ENCODE results near the gene MOSPD2. TPM values are rescaled to one million over a fixed set of nuclear protein-coding genes. Genes with fewer than 3 reads are reported as not detected.

The MOSPD2 gene
- total and polyA plus RNA-seq, 2 of the 8 experiments (the other 6 are each of a cell fraction or from before 2014, with no cell fraction given): 4.5 to 12.1 TPM

DNA sequence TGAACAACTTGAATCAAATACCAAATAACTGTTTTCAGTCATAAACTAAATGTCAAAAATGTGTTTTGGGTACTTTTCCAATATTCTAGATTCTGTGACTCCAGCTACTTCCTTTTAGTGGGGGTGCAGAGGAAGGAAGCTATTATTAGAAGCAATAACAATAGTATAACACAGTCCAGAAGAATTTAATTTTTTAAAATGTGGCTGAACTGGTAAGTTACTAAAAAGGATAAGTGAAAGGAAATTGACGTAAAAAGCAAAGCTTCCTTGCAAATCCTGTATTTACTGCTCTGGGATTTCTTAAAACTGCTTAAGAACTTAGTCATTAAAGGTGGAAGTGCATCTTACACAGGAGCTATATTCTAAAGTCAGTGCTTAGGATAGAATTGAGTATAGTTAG is 53.2 kb downstream of the MOSPD2 start:
- no peak overlapping the region for H2BK120ac ChIP-seq (replicated peaks; ENCODE audit: low read depth, low read length)
- H3K27me3 ChIP-seq (replicated peaks in 1 of 4; ENCODE audit: control insufficient read depth in 3 of 4, extremely low read depth in 1 of 4, insufficient read depth in 3 of 4, low read length in 3 of 4): no peaks in the 10 kb centered on the region
- H3K79me2 ChIP-seq (ENCODE audit: control insufficient read depth in 1 of 2, insufficient read depth in 2 of 2, low read length in 2 of 2): no peaks in the 10 kb centered on the region
- H3K4me3 ChIP-seq (ENCODE audit: extremely low read depth in 1 of 4, insufficient read depth in 2 of 4, low read depth in 3 of 4, low read length in 4 of 4): no peak overlapping the region
- no peak overlapping the region for H3K23ac ChIP-seq (ENCODE audit: insufficient read length)
- DNase-seq (ENCODE audit: low read depth in 1 of 2, low spot score in 2 of 2) (no peak), FAIRE-seq (no peak)
- no peaks in the 10 kb centered on the region for H3K36me3 ChIP-seq (ENCODE audit: control insufficient read depth in 2 of 4, insufficient read depth in 4 of 4, low read length in 3 of 4)
- no peak overlapping the region for H3K4ac ChIP-seq (replicated peaks; ENCODE audit: insufficient read length, low read depth, low read length)
- no peaks in the 10 kb centered on the region for H3K23me2 ChIP-seq (ENCODE audit: low read depth, low read length)
- no peaks in the 10 kb centered on the region for H3K4me1 ChIP-seq (replicated peaks in 1 of 4; ENCODE audit: control insufficient read depth in 3 of 4, insufficient read depth in 4 of 4, low read length in 3 of 4)
- H3K18ac ChIP-seq (ENCODE audit: extremely low read depth, low read length): no peak overlapping the region
- H3K9me3 ChIP-seq (ENCODE audit: insufficient read depth in 2 of 2, low read depth in 1 of 2, low read length in 1 of 2): no peaks in the 10 kb centered on the region
- H4K91ac ChIP-seq (replicated peaks; ENCODE audit: insufficient read length, low read length): no peak overlapping the region
- no peaks in the 10 kb centered on the region for H3K79me1 ChIP-seq (ENCODE audit: low read depth, low read length)
- no peak overlapping the region for H2AK5ac ChIP-seq (ENCODE audit: low read depth, low read length)
- H2AFZ ChIP-seq (ENCODE audit: low read length): no peak overlapping the region
- ChIA-PET POLR2A (ENCODE audit: partially characterized antibody) (no interaction called here), CTCF (ENCODE audit: partially characterized antibody) (no interaction called here)
- H2BK12ac ChIP-seq (ENCODE audit: low read depth, low read length): no peak overlapping the region
- 89% methylated on average over 1 of the region's 1 CpG; no CpG with 5 or more reads in 1 of the 2 experiments for WGBS, 2 experiments (ENCODE audit: extremely low coverage in 1 of 2, insufficient coverage in 1 of 2, insufficient read length in 1 of 2, insufficient replicate concordance in 2 of 2, low coverage in 1 of 2, low lambda C conversion rate in 2 of 2, missing lambda C conversion rate in 1 of 2)
- no peak overlapping the region for H3K56ac ChIP-seq (replicated peaks; ENCODE audit: insufficient read length, low read depth, low read length)
- no peak overlapping the region for H2BK5ac ChIP-seq (ENCODE audit: low read depth, low read length)
- no peak overlapping the region for H3K9ac ChIP-seq (replicated peaks in 1 of 4; ENCODE audit: extremely low read depth in 1 of 4, low read depth in 3 of 4, low read length in 3 of 4)
- no peak overlapping the region for H4K5ac ChIP-seq (ENCODE audit: insufficient read length, low read depth, low read length)
- H4K20me1 ChIP-seq (replicated peaks in 1 of 2; ENCODE audit: control insufficient read depth in 1 of 2, insufficient read depth in 2 of 2, low read length in 2 of 2): no peaks in the 10 kb centered on the region
- H4K8ac ChIP-seq (ENCODE audit: extremely low read depth, insufficient read depth, low read length): no peak overlapping the region
- no peak overlapping the region for H3K4me2 ChIP-seq (ENCODE audit: insufficient read depth in 1 of 2, low read depth in 2 of 2, low read length in 2 of 2)
- no peak overlapping the region for H3K27ac ChIP-seq (ENCODE audit: low read depth, low read length)
- no peak overlapping the region for H3K14ac ChIP-seq (ENCODE audit: insufficient read length)
- no peak overlapping the region for H2BK20ac ChIP-seq (ENCODE audit: low read length)
- H2BK15ac ChIP-seq (ENCODE audit: low read length): no peak overlapping the region
- TF ChIP-seq SIX5 (IDR thresholded peaks at IDR 0.05; ENCODE audit: low read depth, low read length): no peak

All from H1 (cell line).